Loucy (cell line): ENCODE results near the gene PTPN3.

ENCODE experiments used
- EZH2phosphoT487 ChIP-seq: fragments of 200-600 bp; IDR thresholded peaks from 2 replicates; pipeline ENCODE4 v1.6.1; 2018; ENCODE audit warnings: antibody characterized with exemption, mild to moderate bottlenecking, moderate library complexity, borderline replicate concordance
- TF ChIP-seq, protein P1 (sequence below): fragments of 200-600 bp; sonication (generic); conservative IDR thresholded peaks from 2 replicates; pipeline ENCODE4 v1.5.1; 2014; ENCODE audit warnings: mild to moderate bottlenecking, antibody characterized with exemption, low read length

DNA sequence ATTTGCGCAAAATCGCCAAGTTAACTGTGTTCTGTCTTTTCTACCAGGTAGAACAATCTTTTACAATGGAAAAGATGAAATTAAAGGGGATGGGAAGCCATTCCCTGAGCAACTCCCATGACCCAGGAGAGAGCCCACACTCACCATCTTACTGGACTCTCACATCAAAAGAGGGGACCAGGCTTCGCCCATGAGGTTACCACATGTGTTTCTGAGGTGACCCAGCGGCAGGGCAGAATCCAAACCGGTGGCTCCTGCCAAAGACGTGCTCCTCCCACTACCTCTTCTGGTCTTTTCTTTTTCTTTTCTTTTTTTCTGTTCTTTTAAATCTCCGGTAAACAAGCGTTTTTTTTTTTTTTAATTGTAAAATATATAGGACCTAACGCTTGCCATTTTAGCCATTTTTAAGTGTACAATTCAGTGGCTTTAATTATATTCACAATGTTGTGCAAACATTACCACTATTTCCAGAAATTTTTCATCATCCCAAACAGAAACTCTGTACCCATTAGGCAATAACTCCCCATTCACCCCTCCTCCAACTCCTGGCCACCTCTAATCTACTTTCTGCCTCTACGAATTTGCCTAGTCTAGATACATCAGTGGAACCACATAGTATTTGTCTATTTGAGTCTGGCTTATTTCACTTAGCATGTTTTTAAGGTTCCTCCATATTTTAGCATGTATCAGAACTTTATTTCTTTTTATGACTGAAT, 19.3 kb downstream of the PTPN3 start:
- TF ChIP-seq, protein P1, sequence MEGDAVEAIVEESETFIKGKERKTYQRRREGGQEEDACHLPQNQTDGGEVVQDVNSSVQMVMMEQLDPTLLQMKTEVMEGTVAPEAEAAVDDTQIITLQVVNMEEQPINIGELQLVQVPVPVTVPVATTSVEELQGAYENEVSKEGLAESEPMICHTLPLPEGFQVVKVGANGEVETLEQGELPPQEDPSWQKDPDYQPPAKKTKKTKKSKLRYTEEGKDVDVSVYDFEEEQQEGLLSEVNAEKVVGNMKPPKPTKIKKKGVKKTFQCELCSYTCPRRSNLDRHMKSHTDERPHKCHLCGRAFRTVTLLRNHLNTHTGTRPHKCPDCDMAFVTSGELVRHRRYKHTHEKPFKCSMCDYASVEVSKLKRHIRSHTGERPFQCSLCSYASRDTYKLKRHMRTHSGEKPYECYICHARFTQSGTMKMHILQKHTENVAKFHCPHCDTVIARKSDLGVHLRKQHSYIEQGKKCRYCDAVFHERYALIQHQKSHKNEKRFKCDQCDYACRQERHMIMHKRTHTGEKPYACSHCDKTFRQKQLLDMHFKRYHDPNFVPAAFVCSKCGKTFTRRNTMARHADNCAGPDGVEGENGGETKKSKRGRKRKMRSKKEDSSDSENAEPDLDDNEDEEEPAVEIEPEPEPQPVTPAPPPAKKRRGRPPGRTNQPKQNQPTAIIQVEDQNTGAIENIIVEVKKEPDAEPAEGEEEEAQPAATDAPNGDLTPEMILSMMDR, result no peak
- no peak for TF ChIP-seq EZH2phosphoT487
